GM23338 (cell line): ENCODE results near the gene ROBO1. TPM values are rescaled to one million over a fixed set of nuclear protein-coding genes. Genes with fewer than 3 reads are reported as not detected.

ENCODE experiments used
- ATAC-seq: fragments of 200-7000 bp; cut with Tn5 transposase; 3 replicates; pipeline ENCODE4 v1.9.1; 2020
- DNase-seq: peaks from one replicate; pipeline ENCODE4 v3.0.0-alpha.2; 2015; ENCODE audit warnings: low spot score
- H2AFZ ChIP-seq: fragments of 200-600 bp; sonication (generic); 2 replicates; pipeline ENCODE4 v1.8.0; 2016; ENCODE audit warnings: antibody characterized with exemption, mild to moderate bottlenecking, moderate library complexity
- H3F3A ChIP-seq: fragments of 200-600 bp; sonication (generic); replicated peaks from 2 replicates; pipeline ENCODE4 v1.8.0; 2017; ENCODE audit warnings: antibody characterized with exemption, mixed run types, low read depth
- H3K27ac ChIP-seq: fragments of 200-600 bp; sonication (generic); 2 replicates; pipeline ENCODE4 v1.6.1; 2016; ENCODE audit warnings: low read depth
- H3K27me3 ChIP-seq: fragments of 200-600 bp; sonication (generic); 2 replicates; pipeline ENCODE4 v1.8.0; 2016; ENCODE audit warnings: mild to moderate bottlenecking, mixed run types, moderate library complexity; ENCODE audit not compliant: insufficient read depth
- H3K36me3 ChIP-seq: fragments of 200-600 bp; sonication (generic); 2 replicates; pipeline ENCODE4 v1.8.0; 2016; ENCODE audit warnings: mild to moderate bottlenecking; ENCODE audit not compliant: insufficient read depth
- H3K4me1 ChIP-seq: fragments of 200-600 bp; sonication (generic); 2 replicates; pipeline ENCODE4 v1.8.0; 2016; ENCODE audit warnings: mild to moderate bottlenecking, moderate library complexity; ENCODE audit not compliant: insufficient read depth
- H3K4me2 ChIP-seq: fragments of 200-600 bp; sonication (generic); 2 replicates; pipeline ENCODE4 v1.7.1; 2017; ENCODE audit warnings: mixed run types
- H3K4me3 ChIP-seq: fragments of 200-600 bp; sonication (generic); 2 replicates; pipeline ENCODE4 v1.6.1; 2016; ENCODE audit warnings: mixed run types
- H3K79me2 ChIP-seq: fragments of 200-600 bp; sonication (generic); replicated peaks from 2 replicates; pipeline ENCODE4 v1.8.0; 2017; ENCODE audit warnings: mild to moderate bottlenecking; ENCODE audit not compliant: insufficient read depth
- H3K9me2 ChIP-seq: fragments of 200-600 bp; sonication (generic); 2 replicates; pipeline ENCODE4 v1.8.0; 2017; ENCODE audit not compliant: insufficient read depth
- H4K20me1 ChIP-seq: fragments of 200-600 bp; sonication (generic); replicated peaks from 2 replicates; pipeline ENCODE4 v1.8.0; 2017; ENCODE audit warnings: mild to moderate bottlenecking; ENCODE audit not compliant: insufficient read depth
- H3K27ac Mint-ChIP-seq: 2 replicates; pipeline ENCODE4 v1.8.0; 2020; ENCODE audit warnings: inconsistent platforms, mild to moderate bottlenecking, moderate library complexity, mixed read lengths
- H3K27me3 Mint-ChIP-seq: 3 replicates; pipeline ENCODE4 v1.8.0; 2022; ENCODE audit warnings: low read depth, mild to moderate bottlenecking, moderate library complexity, mixed read lengths, inconsistent platforms; ENCODE audit not compliant: insufficient read depth, poor library complexity
- H3K36me3 Mint-ChIP-seq: 3 replicates; pipeline ENCODE4 v1.8.0; 2021; ENCODE audit warnings: low read depth, mild to moderate bottlenecking, inconsistent platforms, moderate library complexity, mixed read lengths
- H3K4me1 Mint-ChIP-seq: 3 replicates; pipeline ENCODE4 v1.8.0; 2020; ENCODE audit warnings: mild to moderate bottlenecking, inconsistent platforms, mixed read lengths
- H3K4me3 Mint-ChIP-seq: 3 replicates; pipeline ENCODE4 v1.8.0; 2021; ENCODE audit warnings: moderate library complexity, mild to moderate bottlenecking, inconsistent platforms, mixed read lengths
- H3K9me3 Mint-ChIP-seq: 3 replicates; pipeline ENCODE4 v1.8.0; 2020; ENCODE audit warnings: moderate library complexity, mild to moderate bottlenecking, inconsistent platforms, mixed read lengths
- ETS1 ChIP-seq: IDR thresholded peaks from 2 replicates; pipeline ENCODE4 v1.6.1; 2016; ENCODE audit warnings: antibody characterized with exemption
- EZH2 ChIP-seq: fragments of 200-600 bp; sonication (generic); IDR thresholded peaks from one replicate; pipeline ENCODE4 v1.8.0; 2017; ENCODE audit warnings: antibody characterized with exemption, mild to moderate bottlenecking, low read depth; ENCODE audit not compliant: unreplicated experiment
- EZH2phosphoT487 ChIP-seq: fragments of 200-600 bp; sonication (generic); IDR thresholded peaks from one replicate; pipeline ENCODE4 v1.8.1; 2018; ENCODE audit warnings: antibody characterized with exemption; ENCODE audit not compliant: unreplicated experiment
- JUNB ChIP-seq: IDR thresholded peaks from one replicate; pipeline ENCODE4 v1.6.1; 2016; ENCODE audit warnings: antibody characterized with exemption; ENCODE audit not compliant: unreplicated experiment
- NANOG ChIP-seq: IDR thresholded peaks from 2 replicates; pipeline ENCODE4 v1.6.1; 2016; ENCODE audit warnings: antibody characterized with exemption, borderline replicate concordance
- POLR2AphosphoS5 ChIP-seq: IDR thresholded peaks from 2 replicates; pipeline ENCODE4 v1.6.1; 2016; ENCODE audit warnings: antibody characterized with exemption, low read depth
- STAT1 ChIP-seq: IDR thresholded peaks from one replicate; pipeline ENCODE4 v1.6.1; 2016; ENCODE audit warnings: antibody characterized with exemption; ENCODE audit not compliant: unreplicated experiment
- ZNF331 ChIP-seq: fragments of 250-450 bp; sonication (Bioruptor Pico); IDR thresholded peaks from 2 replicates; pipeline ENCODE4 v1.5.0; 2020; ENCODE audit warnings: low read depth, mild to moderate bottlenecking, moderate library complexity
- polyA plus RNA-seq: library from polyadenylated mRNA; unstranded; fragments of >200 nt; fragmentation: Nextera tagmentation; extraction: Ambion mirVana; gene quantifications from 2 replicates; pipeline ENCODE4 v1.2.1, GENCODE V29; 2016
- total RNA-seq: library from RNA; depleted of rRNA; stranded (reverse); fragments of >200 nt; shearing (Covaris generic); gene quantifications from 2 replicates; pipeline ENCODE4 v1.2.3, GENCODE V29; 2014
- TF ChIP-seq, protein P1 (sequence below): IDR thresholded peaks from one replicate; pipeline ENCODE4 v1.6.1; 2018; ENCODE audit warnings: antibody characterized with exemption; ENCODE audit not compliant: unreplicated experiment

ROBO1 gene
- total and polyA plus RNA-seq, 2 experiments from 2014 or later = 19.2 to 78.3 TPM

- no peak overlapping the region for H3K27ac Mint-ChIP-seq
- no peaks in the 10 kb centered on the region for H3K27me3 ChIP-seq
- no peak for DNase-seq
These were observed 82.7 kb downstream of the ROBO1 start for GRCh38 chr3:79685108-79685507.

GRCh38 chr3:79684041-79684440, 83.8 kb downstream of the ROBO1 start:
- Histone ChIP-seq H3K4me2 (no peak overlapping the region), H2AFZ (no peak overlapping the region), H3K4me3 (no peak overlapping the region), H3K27me3 (no peaks in the 10 kb centered on the region), H3K9me2 (no peaks in the 10 kb centered on the region), H3K79me2 (no peaks in the 10 kb centered on the region), H4K20me1 (no peaks in the 10 kb centered on the region), H3F3A (no peaks in the 10 kb centered on the region), H3K4me1 (no peaks in the 10 kb centered on the region), H3K36me3 (no peaks in the 10 kb centered on the region), H3K27ac (no peak overlapping the region)
- TF ChIP-seq NANOG = no peak
- TF ChIP-seq, protein P1, sequence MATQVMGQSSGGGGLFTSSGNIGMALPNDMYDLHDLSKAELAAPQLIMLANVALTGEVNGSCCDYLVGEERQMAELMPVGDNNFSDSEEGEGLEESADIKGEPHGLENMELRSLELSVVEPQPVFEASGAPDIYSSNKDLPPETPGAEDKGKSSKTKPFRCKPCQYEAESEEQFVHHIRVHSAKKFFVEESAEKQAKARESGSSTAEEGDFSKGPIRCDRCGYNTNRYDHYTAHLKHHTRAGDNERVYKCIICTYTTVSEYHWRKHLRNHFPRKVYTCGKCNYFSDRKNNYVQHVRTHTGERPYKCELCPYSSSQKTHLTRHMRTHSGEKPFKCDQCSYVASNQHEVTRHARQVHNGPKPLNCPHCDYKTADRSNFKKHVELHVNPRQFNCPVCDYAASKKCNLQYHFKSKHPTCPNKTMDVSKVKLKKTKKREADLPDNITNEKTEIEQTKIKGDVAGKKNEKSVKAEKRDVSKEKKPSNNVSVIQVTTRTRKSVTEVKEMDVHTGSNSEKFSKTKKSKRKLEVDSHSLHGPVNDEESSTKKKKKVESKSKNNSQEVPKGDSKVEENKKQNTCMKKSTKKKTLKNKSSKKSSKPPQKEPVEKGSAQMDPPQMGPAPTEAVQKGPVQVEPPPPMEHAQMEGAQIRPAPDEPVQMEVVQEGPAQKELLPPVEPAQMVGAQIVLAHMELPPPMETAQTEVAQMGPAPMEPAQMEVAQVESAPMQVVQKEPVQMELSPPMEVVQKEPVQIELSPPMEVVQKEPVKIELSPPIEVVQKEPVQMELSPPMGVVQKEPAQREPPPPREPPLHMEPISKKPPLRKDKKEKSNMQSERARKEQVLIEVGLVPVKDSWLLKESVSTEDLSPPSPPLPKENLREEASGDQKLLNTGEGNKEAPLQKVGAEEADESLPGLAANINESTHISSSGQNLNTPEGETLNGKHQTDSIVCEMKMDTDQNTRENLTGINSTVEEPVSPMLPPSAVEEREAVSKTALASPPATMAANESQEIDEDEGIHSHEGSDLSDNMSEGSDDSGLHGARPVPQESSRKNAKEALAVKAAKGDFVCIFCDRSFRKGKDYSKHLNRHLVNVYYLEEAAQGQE = no peak
- TF ChIP-seq POLR2AphosphoS5 = no peak
- no peak for TF ChIP-seq STAT1
- TF ChIP-seq ETS1 = no peak
- TF ChIP-seq JUNB = no peak
- no peak for TF ChIP-seq ZNF331 (CRISPR knock-in tag)
- TF ChIP-seq EZH2phosphoT487 = no peak
- Mint-ChIP-seq H3K9me3 (no peaks in the 10 kb centered on the region), H3K4me3 (no peak overlapping the region), H3K4me1 (no peaks in the 10 kb centered on the region), H3K27ac (no peak overlapping the region), H3K36me3 (no peaks in the 10 kb centered on the region), H3K27me3 (no peaks in the 10 kb centered on the region)
- ATAC-seq (no peak), DNase-seq (no peak)

More at GRCh38 chr3:79685108-79685507, 82.7 kb downstream of the ROBO1 start:
- no peaks in the 10 kb centered on the region for H4K20me1 ChIP-seq
- H3K27ac ChIP-seq = no peak overlapping the region
- H3K4me1 ChIP-seq = no peaks in the 10 kb centered on the region
- no peaks in the 10 kb centered on the region for H3K79me2 ChIP-seq
- no peaks in the 10 kb centered on the region for H3F3A ChIP-seq
- H2AFZ ChIP-seq = no peak overlapping the region; the same call in 1 of the 2 replicates
- Mint-ChIP-seq H3K9me3 (no peaks in the 10 kb centered on the region), H3K36me3 (no peaks in the 10 kb centered on the region), H3K4me3 (no peak overlapping the region), H3K4me1 (no peaks in the 10 kb centered on the region), H3K27me3 (no peaks in the 10 kb centered on the region)
- no peaks in the 10 kb centered on the region for H3K36me3 ChIP-seq
- no peak for ATAC-seq
- no peak for TF ChIP-seq ETS1
- TF ChIP-seq EZH2 = no peak
- TF ChIP-seq JUNB = no peak
- H3K4me3 ChIP-seq = no peak overlapping the region
- no peak overlapping the region for H3K4me2 ChIP-seq
- no peaks in the 10 kb centered on the region for H3K9me2 ChIP-seq
